NAMALWA (cell line): ENCODE measurements around the gene PAMR1.
A peak's percentile ranks its signal among the peaks of the same experiment; 100 is the strongest.
"Not testable (repeated sequence)": the region's sequence is repeated elsewhere in the genome, so short reads cannot be mapped to it uniquely, and the experiment has no call there.

Source experiments
- DNase-seq: peaks from one replicate; pipeline ENCODE4 v3.0.0-alpha.2; 2015; ENCODE audit warnings: low spot score

PAMR1 gene

GRCh38 chr11:35525501-35526175, at the start of gene PAMR1:
Gene PAMR1 (minus strand): TSS chr11:35525616. CDS start chr11:35525585, 31 bp downstream.
- DNase-seq = no peak

- no peak for DNase-seq
These were observed 46.3 kb upstream of the PAMR1 start for GRCh38 chr11:35571696-35572095.

GRCh38 chr11:35567737-35568465, 42.5 kb upstream of the PAMR1 start:
- no peak for DNase-seq

- no peak for DNase-seq
These were observed 41.5 kb upstream of the PAMR1 start for GRCh38 chr11:35566885-35567284.

GRCh38 chr11:35566181-35566580, 40.8 kb upstream of the PAMR1 start:
- DNase-seq = no peak

- no peak for DNase-seq
These were observed 38.8 kb upstream of the PAMR1 start for GRCh38 chr11:35564245-35564595.

- no peak for DNase-seq
These were observed 38.2 kb upstream of the PAMR1 start for GRCh38 chr11:35563484-35564244.

- DNase-seq = no peak
These were observed 34.5 kb upstream of the PAMR1 start for GRCh38 chr11:35559949-35560348.

- DNase-seq = no peak
These were observed 33.1 kb upstream of the PAMR1 start for GRCh38 chr11:35558513-35558912.

- no peak for DNase-seq
These were observed 30.1 kb upstream of the PAMR1 start for GRCh38 chr11:35555488-35555887.

GRCh38 chr11:35554491-35555437, 29.3 kb upstream of the PAMR1 start:
- DNase-seq = no peak

GRCh38 chr11:35553831-35554230, 28.4 kb upstream of the PAMR1 start:
- DNase-seq = no peak

- DNase-seq = no peak
These were observed 27.6 kb upstream of the PAMR1 start for GRCh38 chr11:35553021-35553420.

GRCh38 chr11:35552616-35553015, 27.2 kb upstream of the PAMR1 start:
- no peak for DNase-seq

GRCh38 chr11:35550374-35551036, 25.1 kb upstream of the PAMR1 start:
- no peak for DNase-seq

- DNase-seq = no peak
These were observed 24.4 kb upstream of the PAMR1 start for GRCh38 chr11:35549787-35550186.

GRCh38 chr11:35548925-35549561, 23.6 kb upstream of the PAMR1 start:
- DNase-seq = no peak

- DNase-seq = not testable (repeated sequence)
These were observed 22.6 kb upstream of the PAMR1 start for GRCh38 chr11:35547995-35548394.

- DNase-seq = peak; percentile 5
These were observed 20.9 kb upstream of the PAMR1 start for GRCh38 chr11:35546317-35546716.

GRCh38 chr11:35545391-35546003, 20.1 kb upstream of the PAMR1 start:
- no peak for DNase-seq
